G401.6 (cell line): ENCODE results near the gene CDK6.

ENCODE experiments used
- FAIRE-seq: peaks from 2 replicates; lab custom pipeline; 2012; peaks lifted over from hg19 to GRCh38; lab: Jason Lieb, UNC

The CDK6 gene

DNA sequence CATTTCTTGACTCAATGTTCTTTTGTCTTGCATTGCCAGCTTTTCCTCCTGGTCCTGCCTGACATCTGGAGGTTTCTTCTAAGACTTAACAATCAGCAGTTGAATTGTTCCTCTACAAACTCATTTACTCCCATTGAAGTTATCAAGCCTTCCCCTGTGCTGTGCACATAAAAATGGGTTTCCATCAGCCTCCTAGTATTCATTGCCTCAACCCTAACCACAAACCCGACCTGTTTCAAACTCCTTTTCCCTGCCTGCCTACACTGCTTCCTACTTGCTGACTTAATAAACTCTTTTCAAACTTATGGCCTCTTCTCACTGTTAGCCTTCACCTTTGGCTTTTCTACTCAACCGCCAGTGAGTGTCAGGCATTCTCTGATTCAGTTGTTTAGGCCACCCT is 9.4 kb upstream of the CDK6 start:
- FAIRE-seq = no peak

DNA sequence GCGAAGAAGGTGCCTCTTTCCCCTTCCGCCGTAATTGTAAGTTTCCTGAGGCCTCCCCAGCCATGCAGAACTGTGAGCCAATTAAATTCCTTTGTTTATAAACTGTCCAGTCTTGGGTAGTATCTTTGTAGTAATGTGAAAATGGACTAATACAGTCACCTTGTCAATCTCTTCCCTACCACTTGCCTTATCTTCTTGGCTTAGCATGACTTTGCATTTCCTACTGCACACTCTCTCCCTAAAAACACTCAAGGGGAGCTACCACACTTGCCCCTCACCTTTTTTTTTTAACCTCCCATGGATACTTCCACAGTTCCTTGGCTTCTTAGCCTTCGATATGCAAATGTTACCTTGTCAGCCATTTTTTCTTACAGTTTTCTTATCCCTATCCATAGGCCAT is 7.4 kb upstream of the CDK6 start:
- no peak for FAIRE-seq

DNA sequence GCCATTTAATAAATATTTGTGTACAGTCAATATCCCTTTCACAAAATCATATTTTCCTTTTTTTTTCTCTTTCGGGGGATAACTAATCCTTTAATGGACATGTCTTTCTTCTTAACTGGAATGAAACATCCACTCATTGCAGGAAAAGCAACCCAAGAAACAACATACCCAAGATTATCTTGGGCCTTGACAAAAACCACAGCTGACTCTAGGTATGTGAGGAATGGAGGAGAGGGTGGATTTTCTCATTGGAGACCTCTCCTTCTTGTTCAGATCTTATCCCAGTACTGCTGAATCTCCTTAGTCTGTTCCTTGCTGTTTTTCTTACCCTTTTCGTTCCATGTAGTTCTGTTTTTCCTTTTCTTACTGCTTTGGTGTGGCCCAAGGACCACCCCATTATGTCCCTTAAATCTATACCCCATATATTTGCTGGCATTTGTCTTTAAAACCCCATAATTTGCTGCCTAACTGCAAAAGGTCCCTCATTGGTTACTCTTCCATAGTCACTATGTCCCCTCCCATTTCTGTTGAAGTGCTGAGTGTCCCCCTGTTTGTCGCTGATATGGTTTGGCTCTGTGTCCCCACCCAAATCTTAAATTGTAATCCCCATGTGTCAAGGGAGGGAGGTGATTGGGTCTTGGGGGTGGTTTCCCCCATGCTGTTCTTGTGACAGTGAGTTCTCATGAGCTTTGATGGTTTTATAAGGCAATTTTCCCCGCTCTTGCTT is 6.8 kb upstream of the CDK6 start:
- FAIRE-seq = no peak

DNA sequence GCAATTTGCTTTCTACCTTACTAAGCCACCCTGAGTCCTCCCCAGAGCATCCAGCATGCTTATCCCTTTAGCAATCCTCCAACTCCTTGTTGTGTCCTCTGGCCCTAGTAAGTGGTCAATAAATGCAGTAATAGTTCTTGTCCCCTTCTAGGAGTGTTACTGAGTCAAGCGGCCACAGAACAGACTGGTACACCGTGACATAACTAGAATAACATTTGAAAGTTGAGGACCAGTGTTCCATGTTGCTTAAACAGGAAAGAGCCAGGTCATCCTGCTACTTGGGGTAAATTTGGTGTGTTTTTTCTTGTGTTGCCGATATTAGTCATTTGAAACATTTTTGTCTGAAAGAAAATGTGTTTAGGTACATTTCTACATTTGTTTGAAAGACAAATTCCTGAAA is 4.8 kb upstream of the CDK6 start:
- FAIRE-seq = no peak

DNA sequence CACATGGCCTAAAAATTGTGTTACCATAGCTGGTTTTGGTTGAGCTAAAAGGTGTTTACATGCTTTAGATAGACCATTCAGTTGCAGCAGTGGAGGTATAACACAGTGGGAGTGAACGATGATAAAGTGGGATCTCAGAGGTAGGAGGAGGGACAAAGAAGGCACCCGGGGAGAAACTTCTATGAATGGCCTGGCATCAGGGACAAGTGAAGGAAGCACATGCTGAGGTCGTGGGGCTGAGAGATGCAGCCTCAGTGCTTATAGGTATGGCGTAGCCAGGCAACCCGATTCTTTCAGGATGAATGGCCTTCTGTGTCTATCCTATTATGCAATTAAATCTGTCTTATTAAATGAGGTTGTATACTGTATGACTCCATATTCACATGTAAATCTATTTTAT is 3.9 kb upstream of the CDK6 start:
- no peak for FAIRE-seq

DNA sequence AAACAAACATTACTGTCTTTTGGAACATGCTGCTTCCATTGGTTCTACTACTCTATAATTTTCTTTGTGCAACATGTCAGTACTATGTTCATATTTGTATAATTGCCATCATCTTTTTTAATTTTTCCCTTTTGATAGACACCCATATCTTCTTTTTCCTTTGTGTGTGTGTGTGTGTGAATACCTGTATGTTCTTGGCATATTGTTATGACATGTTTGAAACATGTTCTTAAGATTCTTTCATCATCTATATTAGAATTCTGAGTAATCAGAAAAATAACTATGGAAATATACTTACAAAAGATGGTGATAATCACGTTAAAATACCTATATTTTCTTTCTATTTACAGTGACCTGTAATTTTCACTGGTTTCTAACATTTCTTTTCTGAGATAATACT is 3.5 kb upstream of the CDK6 start:
- FAIRE-seq = no peak

DNA sequence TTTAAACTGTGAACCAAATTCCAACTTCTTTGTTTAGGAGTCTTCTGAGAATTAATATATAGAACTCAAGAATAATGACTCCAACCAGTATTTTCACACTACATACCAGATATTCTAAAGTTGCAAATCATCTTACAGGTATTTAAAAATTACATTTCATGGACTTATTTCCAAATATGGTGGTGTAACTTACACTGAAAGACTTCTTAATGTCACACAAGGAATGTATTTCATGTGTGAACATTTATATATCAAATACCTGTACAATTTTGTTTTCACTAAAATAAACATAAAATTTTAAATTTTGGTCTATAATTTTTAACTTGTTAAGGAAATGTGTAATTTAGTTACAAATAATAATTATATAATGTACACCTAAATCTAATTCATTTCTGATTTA is 2.6 kb upstream of the CDK6 start:
- FAIRE-seq = no peak

DNA sequence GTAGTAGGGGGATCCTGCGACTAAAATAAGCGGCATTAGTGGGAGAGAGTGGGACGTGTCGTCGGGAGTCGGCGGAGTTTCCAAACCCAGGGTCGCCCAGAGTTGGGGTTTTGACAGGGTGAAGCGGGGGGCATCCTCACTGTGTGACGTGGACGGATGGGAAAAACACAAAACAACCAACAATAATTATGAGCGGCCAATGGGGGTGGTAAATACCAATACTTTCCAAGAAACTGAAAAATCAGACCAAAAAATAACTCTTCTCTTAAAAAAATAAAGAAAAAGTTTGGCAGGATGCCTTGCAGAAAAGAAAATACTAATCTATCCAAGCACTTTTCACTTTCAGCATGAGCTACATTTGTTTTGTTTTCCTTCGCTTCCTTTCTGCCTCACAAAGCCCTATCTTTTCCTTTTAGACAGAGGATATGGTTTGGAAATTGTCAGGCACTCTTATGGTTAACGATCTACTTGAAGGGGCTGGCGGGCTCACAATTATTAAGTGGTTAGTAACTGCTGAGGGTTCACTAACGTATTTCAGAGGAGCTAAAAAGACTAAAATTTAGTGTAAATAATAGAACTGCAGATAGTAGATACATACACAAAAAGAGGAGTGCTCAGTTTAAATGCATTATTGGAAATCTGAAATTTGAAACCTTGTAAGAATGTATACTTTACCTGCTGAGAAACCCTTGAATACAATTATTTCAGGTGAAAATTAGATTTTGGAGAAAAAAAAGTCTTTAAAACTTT is 802 bp upstream of the CDK6 start:
- FAIRE-seq = no peak

DNA sequence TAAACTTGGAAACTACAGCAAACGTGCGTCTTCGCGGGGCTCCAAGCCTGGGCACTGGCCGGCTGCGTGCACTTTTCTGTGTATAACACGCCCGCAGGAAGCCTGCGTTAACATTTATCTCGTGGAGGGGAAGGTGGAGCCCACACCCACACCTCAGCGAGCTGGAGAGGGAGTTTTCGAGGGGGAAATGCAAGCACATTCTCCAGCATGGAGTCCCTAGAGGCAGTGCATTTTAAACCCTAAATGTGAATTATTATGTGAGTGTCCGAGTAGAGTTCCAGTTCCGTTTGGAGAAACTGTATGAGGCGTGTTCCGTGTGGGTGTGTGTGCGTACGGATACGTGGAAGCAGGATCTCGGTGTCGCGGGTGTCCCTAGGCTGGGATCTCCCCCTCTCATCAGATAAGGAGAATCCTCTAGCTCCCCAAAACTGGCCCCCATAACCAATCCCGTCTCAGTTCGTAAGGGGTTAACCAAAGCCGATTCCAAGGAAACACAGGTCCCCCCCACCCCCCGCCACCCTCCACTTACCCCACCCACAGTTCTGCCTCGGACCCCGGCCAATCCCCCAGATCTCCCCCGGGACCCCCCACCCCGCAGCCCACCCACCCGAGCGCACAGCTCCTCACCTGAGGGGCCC is 403 bp downstream of the CDK6 start:
- FAIRE-seq = no peak

DNA sequence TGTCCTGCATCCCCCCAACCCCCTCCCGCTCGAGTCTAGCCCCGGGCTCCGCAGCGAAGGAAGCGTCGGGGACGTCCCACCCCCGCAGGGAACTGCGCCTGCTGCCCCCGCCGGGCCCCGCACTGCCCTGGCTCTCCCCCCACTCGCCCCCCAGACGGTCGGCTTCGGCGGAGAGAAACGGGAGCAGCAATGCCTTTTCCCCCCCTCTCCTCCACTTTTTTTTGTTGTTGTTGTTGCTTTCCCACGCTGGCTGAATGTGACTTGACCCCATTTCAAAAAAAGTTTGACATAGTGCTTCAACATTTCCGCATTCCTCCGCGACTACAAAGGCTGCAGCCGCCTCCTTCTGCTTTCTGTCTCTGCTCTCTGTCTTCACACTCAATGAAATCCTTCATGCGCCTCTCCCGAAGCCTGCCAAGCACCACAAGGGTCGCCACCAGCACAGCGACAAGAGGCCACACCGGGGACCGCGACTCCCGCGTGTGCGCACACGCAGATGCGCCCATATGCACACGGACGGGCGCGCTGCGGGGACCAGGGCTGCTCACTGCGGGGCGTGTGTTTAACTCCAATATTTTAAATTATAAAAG is 1.0 kb downstream of the CDK6 start:
- FAIRE-seq = no peak

DNA sequence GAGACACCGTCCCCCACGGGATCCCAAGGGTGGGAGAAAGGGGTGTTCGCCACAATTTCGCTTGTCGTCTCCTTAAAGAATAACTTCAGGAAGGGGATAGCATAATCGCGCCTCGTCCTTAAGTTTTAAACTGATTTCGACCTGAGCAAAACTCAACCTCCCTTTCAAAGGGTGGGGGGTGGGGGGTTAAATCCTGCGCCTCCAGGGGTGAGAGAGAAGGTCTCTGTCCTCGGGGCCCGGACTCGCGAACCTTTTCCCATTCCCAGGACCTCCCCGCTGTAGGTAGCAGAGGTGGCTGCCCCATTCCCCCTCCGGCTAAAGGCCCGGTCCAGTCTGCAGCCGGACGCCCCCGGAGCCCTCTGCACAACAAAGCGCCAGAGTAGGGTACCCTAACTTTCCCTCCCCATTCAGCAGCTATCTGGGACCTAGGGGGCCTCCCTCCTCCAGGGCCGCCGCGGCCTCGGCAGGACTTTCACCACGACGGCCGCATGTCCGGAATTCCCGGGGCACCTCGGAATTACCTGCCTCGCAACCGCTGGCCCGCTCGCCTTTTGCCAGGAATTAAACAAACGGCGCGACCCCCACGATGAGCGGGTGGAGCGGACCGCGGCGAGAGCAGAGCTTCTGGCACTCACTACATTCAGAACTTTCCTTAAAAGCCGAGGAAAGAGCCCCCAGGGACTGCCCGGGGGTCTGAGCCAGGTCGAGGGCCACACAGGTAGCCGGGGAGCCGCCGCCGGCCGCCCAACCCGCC is 1.7 kb downstream of the CDK6 start:
- FAIRE-seq = no peak

DNA sequence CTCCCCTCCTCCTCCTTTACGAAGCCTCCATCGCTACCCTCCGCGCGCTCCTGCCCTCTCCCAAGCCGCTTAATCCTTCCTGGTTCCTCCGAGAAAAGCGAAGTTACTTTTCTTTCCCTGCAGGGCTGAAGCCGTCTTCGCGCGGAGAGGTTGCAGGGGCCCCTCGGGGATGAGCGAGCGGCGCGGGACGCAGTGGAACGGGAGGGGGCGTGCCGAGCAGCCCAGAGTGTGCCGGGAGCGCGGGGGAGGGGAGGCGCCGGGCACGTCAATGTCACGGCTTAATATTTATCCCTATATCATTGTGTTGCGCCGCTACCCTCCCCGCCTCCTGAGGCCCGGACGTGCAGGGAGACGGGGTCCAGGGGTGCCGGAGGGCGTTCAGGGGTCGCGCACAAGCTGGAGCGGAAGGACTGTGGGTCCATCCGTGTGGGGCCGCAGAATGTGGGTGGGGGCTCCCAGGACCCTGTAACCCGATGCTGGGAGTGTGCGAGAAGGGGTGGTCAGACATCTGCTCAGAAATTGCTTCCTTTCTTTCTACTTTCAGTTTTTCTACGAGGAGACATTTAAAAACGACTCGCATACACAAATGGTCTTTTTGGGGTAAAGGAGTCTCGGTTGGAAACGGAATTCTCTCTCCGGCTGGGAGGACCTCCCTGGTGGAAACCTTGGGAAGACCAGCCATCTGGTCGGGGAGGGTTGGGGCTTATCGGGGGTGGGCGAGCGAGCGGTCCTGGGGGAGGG is 2.4 kb downstream of the CDK6 start:
- no peak for FAIRE-seq

DNA sequence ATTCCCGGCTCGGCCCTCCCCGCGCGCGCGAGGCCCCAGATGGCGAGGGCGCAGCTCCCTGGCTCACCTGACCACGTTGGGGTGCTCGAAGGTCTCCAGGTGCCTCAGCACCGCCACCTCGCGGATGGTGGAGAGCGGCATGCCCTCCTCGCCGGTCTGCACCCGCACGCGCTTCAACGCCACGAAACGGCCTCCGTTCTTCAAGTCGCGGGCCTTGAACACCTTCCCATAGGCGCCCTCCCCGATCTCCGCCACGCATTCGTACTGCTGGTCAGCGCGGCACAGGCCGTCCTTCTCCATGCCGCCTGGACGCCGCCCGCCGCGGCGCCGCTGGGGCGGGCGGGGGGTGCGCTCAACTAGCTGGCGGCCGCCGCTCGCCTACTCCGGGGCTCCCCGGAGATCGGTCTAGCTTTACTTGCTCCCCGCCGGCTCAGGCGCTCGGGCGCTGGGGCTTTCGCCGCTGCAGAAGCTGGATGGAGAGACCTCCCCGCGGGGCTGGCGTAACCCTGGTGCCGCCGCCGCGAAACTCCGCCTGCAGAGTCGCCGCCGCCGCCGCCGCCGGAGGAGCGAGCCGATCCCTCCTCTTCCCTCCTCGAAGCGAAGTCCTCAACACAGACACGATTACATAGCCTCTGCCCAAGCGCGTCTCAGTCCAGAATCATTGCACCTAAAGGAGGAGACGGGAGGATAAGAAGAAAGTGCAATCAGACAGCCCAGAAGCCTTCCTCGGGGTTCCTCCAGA is 3.2 kb downstream of the CDK6 start:
- FAIRE-seq = no peak

DNA sequence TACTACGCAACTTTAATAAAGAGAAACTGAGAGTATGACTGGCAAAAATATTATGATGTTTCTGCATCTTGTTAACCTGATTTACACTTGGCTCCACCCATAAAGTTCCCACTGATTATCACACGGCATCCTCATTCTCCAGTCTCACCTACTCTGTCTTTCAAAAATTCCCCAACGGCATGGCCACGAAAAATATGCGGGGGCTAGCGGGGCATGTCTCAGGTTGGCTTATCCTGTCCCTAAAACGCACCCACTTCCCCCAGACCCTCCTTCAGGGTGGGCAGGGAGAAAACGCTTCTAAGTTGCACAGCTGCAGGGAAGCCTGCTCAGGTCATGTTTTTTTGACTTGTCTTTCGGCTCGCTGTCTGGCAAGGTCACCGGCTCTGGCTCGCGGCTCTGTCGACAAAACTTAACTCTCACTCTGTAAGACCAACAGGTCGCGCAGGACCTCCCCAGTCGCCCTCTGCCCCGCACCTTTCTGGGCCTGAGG is 3.8 kb downstream of the CDK6 start:
- FAIRE-seq = no peak

DNA sequence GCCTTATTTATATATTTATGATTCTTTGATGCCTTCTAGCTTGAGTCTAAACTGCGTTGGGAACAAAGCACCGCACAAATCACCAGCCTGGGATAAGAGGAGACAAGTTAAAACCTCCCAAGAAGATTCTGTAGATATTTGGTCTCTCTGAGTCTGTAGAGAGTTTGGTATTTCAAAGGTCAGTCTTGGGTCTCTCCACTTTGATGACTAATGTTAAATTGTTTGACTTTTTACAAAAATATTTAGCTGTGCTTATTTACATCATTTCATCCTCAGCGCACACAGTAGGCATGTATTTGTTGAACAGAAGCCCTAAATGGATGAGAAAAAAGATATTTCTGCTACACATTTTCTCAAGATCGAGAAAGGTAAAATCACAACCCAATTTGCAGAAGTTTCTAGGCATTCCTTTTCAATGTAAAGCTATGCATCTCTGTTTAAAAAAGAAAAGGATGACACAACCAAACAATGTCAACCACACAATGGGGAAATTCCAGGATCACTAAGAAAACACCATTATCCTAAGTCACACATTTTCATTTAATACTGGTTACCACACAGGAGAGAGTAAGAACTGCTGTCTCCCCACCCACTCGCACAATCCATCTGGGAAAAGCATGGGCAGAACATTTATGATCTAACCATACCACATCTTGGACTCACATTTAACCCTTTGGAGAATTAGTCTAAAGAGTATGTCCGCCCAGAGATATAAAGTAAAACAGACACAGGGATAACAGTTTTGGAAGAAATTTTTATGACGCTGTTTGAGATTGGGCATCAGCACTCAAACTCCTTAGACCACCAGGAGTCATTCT is 4.4 kb downstream of the CDK6 start:
- no peak for FAIRE-seq

DNA sequence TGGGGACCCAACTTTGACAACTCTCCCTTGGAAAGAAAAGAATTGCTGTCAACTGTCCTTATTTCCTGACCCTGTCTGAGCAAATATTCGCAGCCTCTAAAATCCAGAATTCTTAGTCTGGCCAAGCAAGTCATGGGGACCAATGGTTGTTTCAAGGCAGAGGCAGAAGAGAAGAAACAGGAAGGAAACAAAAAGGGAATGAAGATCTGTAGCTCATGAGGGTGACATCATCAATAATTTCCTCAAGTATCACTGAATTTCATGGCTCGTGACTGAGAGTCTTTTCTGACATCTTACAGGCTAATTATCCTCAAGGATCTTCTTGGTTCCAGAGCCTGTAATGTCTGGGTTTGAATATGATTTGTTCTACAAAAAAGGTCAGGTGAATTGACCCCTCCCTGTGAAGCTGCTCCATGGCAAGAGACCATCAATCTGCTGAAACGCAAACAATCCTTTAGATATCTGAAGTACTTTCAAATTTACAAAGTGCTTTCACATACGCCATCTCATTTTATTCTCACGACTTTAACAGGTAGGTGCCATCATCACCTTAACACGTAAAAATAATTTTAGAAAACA is 5.8 kb downstream of the CDK6 start:
- no peak for FAIRE-seq

DNA sequence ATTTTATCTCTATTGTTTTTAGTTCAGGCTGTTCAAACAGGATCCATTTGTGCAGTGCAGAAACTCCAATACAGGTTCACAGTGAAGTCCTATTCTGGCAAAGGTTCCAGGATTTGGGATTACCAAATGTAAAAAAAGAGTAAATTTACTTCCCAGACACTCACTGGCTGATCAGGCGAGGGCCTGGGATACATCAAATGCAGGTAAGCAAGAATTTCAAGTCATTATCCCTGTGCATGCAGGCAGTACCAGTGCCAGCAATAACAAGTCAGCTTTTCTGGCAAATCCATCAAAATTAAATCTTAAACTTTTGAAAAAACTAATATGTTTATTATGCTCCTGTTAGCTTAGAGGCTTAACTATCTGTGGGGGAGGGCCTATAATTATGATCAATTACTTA is 6.3 kb downstream of the CDK6 start:
- FAIRE-seq = no peak

DNA sequence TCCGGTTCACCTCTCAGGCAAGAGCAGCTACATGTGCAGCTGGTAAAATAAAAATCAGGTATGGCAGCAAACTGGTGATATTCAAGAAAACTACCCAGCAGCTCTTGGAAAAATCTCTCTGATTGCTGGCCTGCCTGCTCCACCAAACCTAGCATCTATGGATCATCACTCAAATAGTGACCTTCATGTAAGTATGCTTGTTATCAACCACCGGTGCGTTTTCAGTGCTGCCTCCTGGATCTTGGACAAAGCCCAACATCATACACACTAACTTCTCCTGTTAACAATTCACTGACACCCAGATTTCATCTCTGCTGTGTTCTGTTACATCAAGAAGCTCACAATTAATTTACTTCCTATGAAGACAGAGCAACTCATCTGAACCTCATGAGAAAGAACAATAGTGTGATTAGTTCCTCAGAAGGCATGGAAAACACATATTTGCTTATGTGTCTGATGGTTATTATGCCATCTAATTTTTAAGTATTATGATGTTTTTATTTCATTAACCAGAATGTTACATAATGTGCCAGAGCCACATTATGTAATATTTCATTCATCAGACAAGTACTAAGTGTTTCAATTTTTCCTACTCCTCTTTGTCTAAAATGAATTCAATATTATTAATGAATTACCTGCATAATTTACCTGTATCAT is 8.8 kb downstream of the CDK6 start:
- no peak for FAIRE-seq
